ENCODE measurements around the gene SLC25A23.

SLC25A23 gene

GRCh38 chr19:6480848-6481415 is 21.3 kb upstream of the SLC25A23 start:
- no peak for DNase-seq

- no peak for DNase-seq
Measured at GRCh38 chr19:6479836-6480398, 20.3 kb upstream of the SLC25A23 start.

GRCh38 chr19:6478815-6479214 is 19.2 kb upstream of the SLC25A23 start:
- DNase-seq = no peak

- no peak for DNase-seq
Measured at GRCh38 chr19:6476896-6477431, 17.4 kb upstream of the SLC25A23 start.

DNA sequence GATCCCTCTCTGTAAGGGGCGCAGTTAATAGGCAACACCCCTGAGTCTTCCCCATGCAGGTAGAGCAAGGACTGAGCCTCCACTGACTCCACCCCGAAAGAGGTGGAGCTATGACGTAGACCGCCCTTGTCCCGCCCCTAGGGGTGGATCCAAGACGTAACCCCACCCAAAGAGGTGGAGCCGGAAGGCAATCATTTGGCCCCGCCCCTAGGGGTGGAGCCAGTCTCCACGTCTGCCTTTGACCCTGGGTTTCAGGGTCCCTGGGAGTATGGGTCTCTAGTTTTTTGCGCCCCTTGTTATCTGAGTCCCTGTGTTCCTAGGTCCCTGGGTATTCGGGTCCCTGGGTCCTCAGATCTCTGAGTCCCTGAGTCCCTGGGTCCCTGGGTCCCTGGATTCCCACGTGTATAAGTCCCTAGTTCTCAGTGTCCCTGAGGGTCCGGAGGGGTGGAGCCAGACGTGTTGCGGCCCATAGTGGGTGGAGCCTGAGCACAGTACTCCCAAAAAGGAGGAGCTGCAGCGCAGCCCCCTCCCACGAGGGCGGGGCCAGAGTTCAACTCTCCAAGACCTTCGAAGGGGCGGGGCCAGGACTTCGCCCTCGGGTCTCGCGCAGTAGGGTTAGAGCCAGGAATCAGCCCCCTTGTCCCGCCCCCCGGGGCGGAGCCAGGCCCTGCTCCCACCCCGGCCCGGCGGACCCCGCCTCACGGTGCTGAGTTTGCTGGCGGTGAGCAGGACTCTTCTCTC is 16.7 kb upstream of the SLC25A23 start:
- peak; percentile 42 for DNase-seq

- DNase-seq = no peak
Measured at GRCh38 chr19:6475321-6476108, 15.9 kb upstream of the SLC25A23 start.

DNA sequence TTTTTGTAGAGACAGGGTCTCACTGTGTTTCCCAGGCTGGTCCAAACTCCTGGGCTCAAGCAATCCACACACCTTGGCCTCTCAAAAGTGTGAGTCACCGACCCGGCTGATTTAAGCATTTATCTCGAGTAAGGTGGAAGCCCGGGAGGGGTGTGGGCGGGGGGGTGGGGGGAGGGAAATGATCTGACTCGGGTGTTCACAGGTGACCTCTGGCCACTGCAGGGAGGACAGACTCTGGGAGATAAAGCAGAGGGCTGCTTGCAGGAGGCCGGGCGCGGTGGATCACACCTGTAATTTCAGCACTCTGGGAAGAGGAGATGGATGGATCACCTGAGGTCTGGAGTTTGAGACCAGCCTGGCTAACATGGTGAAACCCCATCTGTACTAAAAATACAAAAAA is 14.1 kb upstream of the SLC25A23 start:
- no peak for DNase-seq

- no peak for DNase-seq
Measured at GRCh38 chr19:6472713-6473112, 13.1 kb upstream of the SLC25A23 start.

DNA sequence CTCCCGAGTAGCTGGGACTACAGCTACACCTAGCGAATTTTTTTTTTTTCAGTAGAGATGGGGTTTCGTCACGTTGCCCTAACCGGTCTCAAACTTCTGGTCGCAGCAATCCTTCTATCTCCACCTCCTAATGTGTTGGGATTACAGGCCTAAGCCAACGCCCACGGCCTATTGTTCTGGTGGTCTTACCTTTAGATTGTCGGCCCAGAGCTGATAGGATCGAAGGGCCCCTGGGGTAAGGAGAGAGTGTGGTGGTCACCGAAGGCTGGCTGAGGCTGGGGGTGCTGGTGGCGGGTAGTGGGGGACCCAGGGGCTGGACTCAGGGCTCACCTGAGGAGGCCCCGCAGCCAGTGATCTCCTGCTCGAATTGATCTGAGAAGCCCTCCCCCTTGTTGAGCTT is 11.5 kb upstream of the SLC25A23 start:
- DNase-seq = no peak

- DNase-seq = no peak
Measured at GRCh38 chr19:6470173-6470572, 10.6 kb upstream of the SLC25A23 start.

- DNase-seq = no peak
Measured at GRCh38 chr19:6467384-6467783, 7.8 kb upstream of the SLC25A23 start.

DNA sequence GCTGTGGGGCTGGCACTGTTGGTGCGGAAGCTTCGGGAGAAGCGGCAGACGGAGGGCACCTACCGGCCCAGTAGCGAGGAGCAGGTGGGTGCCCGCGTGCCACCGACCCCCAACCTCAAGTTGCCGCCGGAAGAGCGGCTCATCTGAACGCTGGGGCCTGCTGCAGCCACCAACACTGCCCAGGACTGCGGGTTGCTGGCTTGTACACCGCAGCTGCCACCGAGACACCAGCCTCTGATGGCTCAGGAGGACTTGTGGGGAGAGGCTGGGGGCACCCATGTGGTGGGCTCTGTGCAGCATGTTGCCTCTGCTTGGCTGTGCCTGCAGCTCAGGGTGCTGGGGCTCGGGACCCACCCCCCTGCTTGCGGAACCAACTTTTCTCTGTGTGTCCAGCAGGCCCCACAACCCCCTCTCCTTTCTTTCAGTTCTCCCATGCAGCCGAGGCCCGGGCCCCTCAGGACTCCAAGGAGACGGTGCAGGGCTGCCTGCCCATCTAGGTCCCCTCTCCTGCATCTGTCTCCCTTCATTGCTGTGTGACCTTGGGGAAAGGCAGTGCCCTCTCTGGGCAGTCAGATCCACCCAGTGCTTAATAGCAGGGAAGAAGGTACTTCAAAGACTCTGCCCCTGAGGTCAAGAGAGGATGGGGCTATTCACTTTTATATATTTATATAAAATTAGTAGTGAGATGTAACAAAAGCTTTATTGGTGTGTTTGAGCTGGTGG is 7.1 kb upstream of the SLC25A23 start:
- DNase-seq = no peak

- no peak for DNase-seq
Measured at GRCh38 chr19:6465663-6466062, 6.1 kb upstream of the SLC25A23 start.

DNA sequence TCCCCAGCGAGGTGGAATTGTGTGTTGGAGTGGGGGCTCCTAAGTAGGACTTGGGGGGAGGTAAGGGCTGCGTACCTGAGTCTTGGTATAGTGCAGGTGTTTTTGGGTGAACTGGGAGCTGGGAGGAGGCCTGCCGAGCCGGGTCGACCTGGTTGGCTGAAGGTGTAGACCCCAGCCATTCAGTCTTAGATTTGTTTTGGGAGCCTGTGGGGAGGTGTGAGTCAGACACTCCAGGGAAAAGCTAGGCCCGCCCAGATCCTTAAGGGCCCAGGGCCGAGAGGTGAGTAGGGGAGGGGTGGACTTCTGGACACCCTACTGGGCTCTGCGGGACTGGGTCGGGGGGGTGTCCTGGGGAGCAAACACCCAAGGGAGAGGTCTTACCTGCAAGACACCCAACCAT is 5.4 kb upstream of the SLC25A23 start:
- no peak for DNase-seq

DNA sequence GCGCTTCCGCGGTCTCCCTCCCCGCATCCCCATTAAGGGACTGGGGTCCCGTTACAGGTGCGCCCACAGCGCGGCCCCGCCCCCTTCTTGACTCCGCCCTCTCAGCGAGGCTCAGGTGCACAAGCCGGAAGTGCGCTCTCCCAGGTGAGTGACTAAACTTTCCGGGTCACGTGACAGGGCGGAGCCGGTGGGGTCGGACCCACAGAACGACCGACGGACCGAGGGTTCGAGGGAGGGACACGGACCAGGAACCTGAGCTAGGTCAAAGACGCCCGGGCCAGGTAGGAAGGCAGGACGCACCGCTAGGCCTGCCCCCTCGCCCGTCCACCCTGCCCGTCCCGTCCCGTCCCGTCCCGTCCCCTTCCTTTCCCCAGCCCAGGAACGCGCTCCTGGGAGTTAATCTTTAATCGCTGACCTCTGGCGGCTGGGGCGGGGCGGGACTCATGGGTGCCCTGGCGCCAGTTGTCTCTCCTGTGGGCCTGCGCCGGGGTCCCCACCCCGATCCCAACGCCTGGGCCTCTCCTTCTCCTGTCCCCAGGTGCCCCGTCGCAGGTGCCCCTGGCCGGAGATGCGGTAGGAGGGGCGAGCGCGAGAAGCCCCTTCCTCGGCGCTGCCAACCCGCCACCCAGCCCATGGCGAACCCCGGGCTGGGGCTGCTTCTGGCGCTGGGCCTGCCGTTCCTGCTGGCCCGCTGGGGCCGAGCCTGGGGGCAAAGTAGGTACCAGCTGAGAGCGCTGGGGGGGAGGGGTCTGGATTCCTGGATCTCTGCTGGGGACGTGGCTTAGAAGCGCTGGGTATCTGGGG is 4.7 kb upstream of the SLC25A23 start, which contains the start of gene CRB3:
Gene CRB3, plus strand, starts transcription at position 202 of the 804 bp plus-strand sequence. Its CDS starts 431 bp downstream, at position 633.
- no peak for DNase-seq

GRCh38 chr19:6460099-6460884 is 700 bp upstream of the SLC25A23 start:
- peak; percentile 91 for DNase-seq

DNA sequence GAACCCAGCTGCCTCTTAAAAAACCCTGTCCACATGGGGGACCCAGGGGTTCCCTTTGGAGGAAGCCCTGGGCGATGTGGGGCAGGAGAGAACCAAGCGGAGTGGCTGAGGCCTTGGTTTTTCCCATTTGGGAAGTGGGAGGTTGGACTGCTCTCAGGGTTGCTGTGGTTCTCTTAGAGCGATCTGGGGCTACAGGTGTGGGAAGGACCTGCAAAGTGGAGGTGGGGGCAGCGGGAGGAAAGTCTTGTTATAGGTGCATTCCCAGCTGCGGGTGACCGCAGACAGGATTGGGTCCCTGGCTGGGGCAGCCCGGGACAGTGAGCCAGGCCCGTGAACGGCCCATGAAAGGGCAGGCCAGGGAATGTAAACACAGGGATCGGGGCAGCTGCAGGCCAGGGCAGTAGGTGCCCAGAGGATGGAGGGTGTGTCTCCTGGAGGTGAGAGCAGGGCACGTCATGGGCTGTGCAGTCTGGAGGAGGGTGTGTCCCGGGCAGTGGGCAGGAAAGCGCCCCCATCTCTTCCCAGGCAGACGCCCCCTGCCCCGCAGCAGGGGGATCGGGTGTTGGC is 814 bp downstream of the SLC25A23 start:
- no peak for DNase-seq

GRCh38 chr19:6457958-6458694 is 1.5 kb downstream of the SLC25A23 start:
- no peak for DNase-seq

DNA sequence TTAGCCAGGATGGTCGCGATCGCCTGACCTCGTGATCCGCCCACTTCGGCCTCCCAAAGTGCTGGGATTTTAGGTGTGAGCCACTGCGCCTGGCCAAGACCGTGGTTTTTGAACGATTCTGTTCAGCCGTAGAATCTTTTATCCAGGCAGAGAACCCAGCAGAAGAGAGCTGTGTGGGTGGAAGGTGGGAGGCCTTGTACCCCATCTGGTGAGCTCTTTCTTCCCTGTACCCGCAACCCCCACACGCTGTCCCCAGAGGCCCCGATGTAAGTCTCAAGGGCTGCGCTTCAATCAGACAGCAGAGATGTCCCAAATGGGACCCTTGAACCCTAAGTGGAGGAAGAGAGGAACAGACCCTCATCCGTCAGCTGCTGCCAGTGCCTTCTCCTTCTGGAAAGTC is 3.7 kb downstream of the SLC25A23 start:
- DNase-seq = no peak

Measured in NCI-H2227 treated with DMSO at 0.1 percent for 48 hours (cell line).